Mesothelial cell of epicardium (in vitro differentiated cells): ENCODE data around the gene PRKAR1B. TPM values are rescaled to one million over a fixed set of nuclear protein-coding genes. Genes with fewer than 3 reads are reported as not detected.

Experiments used
- DNase-seq, 2 experiments: peaks; one replicate each; pipeline ENCODE4 v3.0.0; 2021; ENCODE audit warnings: low spot score in 2 of 2; ENCODE audit not compliant: unreplicated experiment in 2 of 2
- H3K27ac Mint-ChIP-seq: 2 replicates; pipeline ENCODE4 v1.8.0; 2021; ENCODE audit warnings: mixed read lengths
- H3K27me3 Mint-ChIP-seq: 2 replicates; pipeline ENCODE4 v1.8.0; 2021; ENCODE audit warnings: low read depth, mixed read lengths
- H3K36me3 Mint-ChIP-seq: 2 replicates; pipeline ENCODE4 v1.8.0; 2021; ENCODE audit warnings: mixed read lengths
- H3K4me1 Mint-ChIP-seq: 2 replicates; pipeline ENCODE4 v1.8.0; 2021; ENCODE audit warnings: mixed read lengths
- H3K4me3 Mint-ChIP-seq: 2 replicates; pipeline ENCODE4 v1.8.0; 2021; ENCODE audit warnings: mild to moderate bottlenecking, moderate library complexity, mixed read lengths
- H3K9me3 Mint-ChIP-seq: 2 replicates; pipeline ENCODE4 v1.8.0; 2021; ENCODE audit warnings: mixed read lengths
- CTCF ChIP-seq: fragments of 200-600 bp; sonication (generic); IDR thresholded peaks from one replicate; pipeline ENCODE4 v1.5.0; 2021; ENCODE audit warnings: antibody characterized with exemption; ENCODE audit not compliant: unreplicated experiment
- total RNA-seq: library from RNA; stranded (reverse); gene quantifications from 3 replicates; pipeline ENCODE4 v1.2.1, GENCODE V29; 2021

PRKAR1B gene
- total RNA-seq, 1 donor from 2014 or later = 50.6 TPM

- Mint-ChIP-seq H3K27ac (no peak overlapping the region), H3K36me3 (peaks cover 4% of the 10 kb centered on the region), H3K9me3 (no peaks in the 10 kb centered on the region)
Observed at GRCh38 chr7:563629-564170, 163.4 kb downstream of the PRKAR1B start.

GRCh38 chr7:562789-563628 is 164.1 kb downstream of the PRKAR1B start:
- TF ChIP-seq CTCF = no peak

More at GRCh38 chr7:563629-564170, 163.4 kb downstream of the PRKAR1B start:
- Mint-ChIP-seq H3K4me3 (no peak overlapping the region), H3K27me3 (no peaks in the 10 kb centered on the region), H3K4me1 (peaks cover 10% of the 10 kb centered on the region)
- no peak for TF ChIP-seq CTCF
- DNase-seq = no peak

GRCh38 chr7:562374-562675 is 164.8 kb downstream of the PRKAR1B start:
- Mint-ChIP-seq H3K27me3 (no peaks in the 10 kb centered on the region), H3K4me1 (peaks cover 6% of the 10 kb centered on the region), H3K27ac (no peak overlapping the region), H3K9me3 (no peaks in the 10 kb centered on the region), H3K36me3 (no peaks in the 10 kb centered on the region), H3K4me3 (no peak overlapping the region)
- TF ChIP-seq CTCF = no peak
- DNase-seq = no peak

More at GRCh38 chr7:562789-563628, 164.1 kb downstream of the PRKAR1B start:
- H3K9me3 Mint-ChIP-seq = no peaks in the 10 kb centered on the region
- H3K4me1 Mint-ChIP-seq = peaks cover 6% of the 10 kb centered on the region
- no peak overlapping the region for H3K27ac Mint-ChIP-seq
- no peaks in the 10 kb centered on the region for H3K36me3 Mint-ChIP-seq
- no peaks in the 10 kb centered on the region for H3K27me3 Mint-ChIP-seq
- DNase-seq = no peak
- H3K4me3 Mint-ChIP-seq = no peak overlapping the region

- no peak for DNase-seq
- Mint-ChIP-seq H3K4me3 (no peak overlapping the region), H3K36me3 (no peaks in the 10 kb centered on the region), H3K9me3 (no peaks in the 10 kb centered on the region), H3K27ac (no peak overlapping the region), H3K27me3 (no peaks in the 10 kb centered on the region), H3K4me1 (peaks cover 6% of the 10 kb centered on the region)
- TF ChIP-seq CTCF = no peak
Observed at GRCh38 chr7:561631-562373, 165.3 kb downstream of the PRKAR1B start.

GRCh38 chr7:560966-561630 is 166.0 kb downstream of the PRKAR1B start:
- no peak for TF ChIP-seq CTCF
- no peak overlapping the region for H3K4me3 Mint-ChIP-seq
- H3K9me3 Mint-ChIP-seq = no peaks in the 10 kb centered on the region
- no peak overlapping the region for H3K27ac Mint-ChIP-seq
- DNase-seq = no peak
- peaks cover 6% of the 10 kb centered on the region for H3K4me1 Mint-ChIP-seq
- H3K27me3 Mint-ChIP-seq = no peaks in the 10 kb centered on the region
- no peaks in the 10 kb centered on the region for H3K36me3 Mint-ChIP-seq
